ENCODE data around the gene MTG1.

- no peak for TF ChIP-seq CTCF (IDR thresholded peaks at IDR 0.05)
- TF ChIP-seq POLR2A (IDR thresholded peaks at IDR 0.05) = no peak
Observed at GRCh38 chr10:133420579-133420978, 26.6 kb downstream of the MTG1 start.

All from adrenal gland (tissue), 5 donors.